Measurements from ENCODE around the gene CORT. TPM values are rescaled to one million over a fixed set of nuclear protein-coding genes. Genes with fewer than 3 reads are reported as not detected.

CORT gene
- total and polyA plus RNA-seq, 2 donors (not counting 3 experiments of a cell fraction or from before 2014, with no cell fraction given) = 0.11 TPM; not detected in 1

DNA sequence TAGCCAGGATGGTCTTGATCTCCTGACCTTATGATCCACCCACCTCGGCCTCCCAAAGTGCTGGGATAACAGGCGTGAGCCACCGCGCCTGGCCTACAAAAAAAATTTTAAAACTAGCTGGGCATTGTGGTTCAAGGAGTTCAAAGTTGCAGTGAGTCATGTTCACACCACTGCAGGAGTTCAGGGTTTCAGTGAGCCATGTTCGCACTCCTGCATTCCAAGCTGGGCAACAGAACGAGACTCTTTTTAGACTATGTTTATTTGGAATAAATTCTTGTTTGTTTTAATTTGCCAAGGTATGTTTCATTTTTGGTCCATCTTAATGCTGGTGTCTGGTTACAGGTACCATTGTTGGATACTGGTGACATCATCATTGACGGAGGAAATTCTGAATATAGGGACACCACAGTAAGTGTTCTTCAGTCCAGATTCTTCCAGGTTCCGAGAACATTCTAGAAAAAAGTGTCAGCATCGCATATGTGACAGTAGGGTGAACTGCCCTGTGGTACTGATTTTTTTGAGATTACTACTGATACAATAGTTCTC lies 47.0 kb upstream of the CORT start:
- DNase-seq (ENCODE audit: low read depth, low spot score) = no peak

DNA sequence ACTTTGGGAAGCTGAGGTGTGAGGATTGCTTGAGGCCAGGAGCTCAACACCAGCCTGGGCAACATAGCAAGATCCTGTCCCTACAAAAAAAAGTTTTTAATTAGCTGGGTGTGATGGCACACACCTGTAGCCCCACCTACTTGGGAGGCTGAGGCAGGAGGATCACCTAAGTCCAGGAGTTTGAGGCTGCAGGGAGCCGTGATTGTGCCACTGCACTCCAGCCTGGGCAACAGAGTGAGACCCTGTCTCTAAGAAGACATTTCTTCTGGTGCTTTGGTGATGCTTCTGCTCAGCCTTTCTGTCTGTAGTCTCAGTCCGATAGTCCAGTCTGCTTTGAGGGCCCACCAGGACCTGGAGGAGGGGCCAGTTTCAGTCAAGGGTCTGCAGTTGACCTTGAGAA lies 42.6 kb upstream of the CORT start:
- H4K20me1 ChIP-seq (replicated peaks; ENCODE audit: control insufficient read depth, extremely low read depth, insufficient read depth, low read length) = no peaks in the 10 kb centered on the region
- no peak overlapping the region for H3K4me3 ChIP-seq (replicated peaks in 1 of 3; ENCODE audit: insufficient read depth in 1 of 3, low read depth in 1 of 3, low read length in 3 of 3)
- peaks cover 13% of the 10 kb centered on the region for H3K79me2 ChIP-seq (ENCODE audit: control insufficient read depth, insufficient read depth, low read length)
- H3K9me3 ChIP-seq (replicated peaks; ENCODE audit: control insufficient read depth, insufficient read depth, low read length) = no peaks in the 10 kb centered on the region
- TF ChIP-seq, protein P1, sequence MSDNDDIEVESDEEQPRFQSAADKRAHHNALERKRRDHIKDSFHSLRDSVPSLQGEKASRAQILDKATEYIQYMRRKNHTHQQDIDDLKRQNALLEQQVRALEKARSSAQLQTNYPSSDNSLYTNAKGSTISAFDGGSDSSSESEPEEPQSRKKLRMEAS (IDR thresholded peaks at IDR 0.05; ENCODE audit: insufficient read depth, insufficient read length) = no peak
- TF ChIP-seq MYC (IDR thresholded peaks at IDR 0.05; ENCODE audit: low read depth, low read length) (no peak), JUN (IDR thresholded peaks at IDR 0.05; ENCODE audit: borderline replicate concordance, insufficient read depth, insufficient read length, low read depth) (no peak), GATA2 (IDR thresholded peaks at IDR 0.05; ENCODE audit: insufficient read depth, insufficient read length, low read depth, low read length) (no peak), POLR2A (IDR thresholded peaks at IDR 0.05; ENCODE audit: low read depth, low read length) (no peak), EZH2 (IDR thresholded peaks at IDR 0.05; ENCODE audit: borderline replicate concordance, low read depth, low read length, severe bottlenecking) (no peak), FOS (IDR thresholded peaks at IDR 0.05; ENCODE audit: borderline replicate concordance, insufficient read depth, low read length) (no peak), POLR2AphosphoS5 (IDR thresholded peaks at IDR 0.05; ENCODE audit: insufficient read depth, low read depth, low read length) (no peak)
- TF ChIP-seq, protein P2, sequence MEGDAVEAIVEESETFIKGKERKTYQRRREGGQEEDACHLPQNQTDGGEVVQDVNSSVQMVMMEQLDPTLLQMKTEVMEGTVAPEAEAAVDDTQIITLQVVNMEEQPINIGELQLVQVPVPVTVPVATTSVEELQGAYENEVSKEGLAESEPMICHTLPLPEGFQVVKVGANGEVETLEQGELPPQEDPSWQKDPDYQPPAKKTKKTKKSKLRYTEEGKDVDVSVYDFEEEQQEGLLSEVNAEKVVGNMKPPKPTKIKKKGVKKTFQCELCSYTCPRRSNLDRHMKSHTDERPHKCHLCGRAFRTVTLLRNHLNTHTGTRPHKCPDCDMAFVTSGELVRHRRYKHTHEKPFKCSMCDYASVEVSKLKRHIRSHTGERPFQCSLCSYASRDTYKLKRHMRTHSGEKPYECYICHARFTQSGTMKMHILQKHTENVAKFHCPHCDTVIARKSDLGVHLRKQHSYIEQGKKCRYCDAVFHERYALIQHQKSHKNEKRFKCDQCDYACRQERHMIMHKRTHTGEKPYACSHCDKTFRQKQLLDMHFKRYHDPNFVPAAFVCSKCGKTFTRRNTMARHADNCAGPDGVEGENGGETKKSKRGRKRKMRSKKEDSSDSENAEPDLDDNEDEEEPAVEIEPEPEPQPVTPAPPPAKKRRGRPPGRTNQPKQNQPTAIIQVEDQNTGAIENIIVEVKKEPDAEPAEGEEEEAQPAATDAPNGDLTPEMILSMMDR (IDR thresholded peaks at IDR 0.05; ENCODE audit: extremely low read depth in 1 of 2, insufficient read depth in 1 of 2, low read depth in 1 of 2, low read length in 2 of 2) = no peak
- dilution Hi-C loops (cut with MboI; ENCODE audit: extremely low pct_ligation_motif_present, low sequenced_read_pairs) = no loop called here
- no peak overlapping the region for H3K9ac ChIP-seq (replicated peaks; ENCODE audit: extremely low read depth, insufficient read depth, low read length)
- H3K4me1 ChIP-seq (ENCODE audit: control insufficient read depth, extremely low read depth, insufficient read depth, low read length) = peaks cover 16% of the 10 kb centered on the region
- CTCF ChIA-PET = interaction anchor here (1.7 to 2.4 kb wide), 2 partner anchors 19 to 30 kb away, joined by 4 to 7 read pairs; no protein-coding TSS in a partner anchor
- no peaks in the 10 kb centered on the region for H3K9me1 ChIP-seq (replicated peaks; ENCODE audit: control insufficient read depth, extremely low read depth, insufficient read depth, low read length)
- DNase-seq (ENCODE audit: low read depth, low spot score) (no peak), FAIRE-seq (no peak)
- H3K36me3 ChIP-seq (ENCODE audit: control insufficient read depth in 2 of 2, extremely low read depth in 1 of 2, insufficient read depth in 2 of 2, low read length in 2 of 2) = peaks cover 45 to 49% of the 10 kb centered on the region in 2 experiments
- intact Hi-C loops (cut with micrococcal nuclease) = no loop called here
- POLR2A ChIA-PET = no interaction called here
- H2AFZ ChIP-seq (ENCODE audit: low read depth, low read length) = no peak overlapping the region
- H3K27me3 ChIP-seq (ENCODE audit: control insufficient read depth in 2 of 2, insufficient read depth in 2 of 2, low read length in 2 of 2) = no peaks in the 10 kb centered on the region
- H3K4me2 ChIP-seq (ENCODE audit: insufficient read depth, low read length) = no peak overlapping the region
- no peak overlapping the region for H3K27ac ChIP-seq (ENCODE audit: insufficient read depth, low read depth, low read length)
- BruUV-seq (replicated peaks) = no TSS peak

More for the DNA sequence above, 47.0 kb upstream of the CORT start:
- CTCF ChIA-PET = interaction anchor here (1.3 to 3.3 kb wide), 2 partner anchors 13 to 25 kb away, joined by 7 to 21 read pairs; no protein-coding TSS in a partner anchor
- no peaks in the 10 kb centered on the region for H4K20me1 ChIP-seq (replicated peaks; ENCODE audit: control insufficient read depth, extremely low read depth, insufficient read depth, low read length)
- TF ChIP-seq JUN (IDR thresholded peaks at IDR 0.05; ENCODE audit: borderline replicate concordance, insufficient read depth, insufficient read length, low read depth) = no peak
- TF ChIP-seq, protein P1 (IDR thresholded peaks at IDR 0.05; ENCODE audit: insufficient read depth, insufficient read length) = no peak
- H3K9me3 ChIP-seq (replicated peaks; ENCODE audit: control insufficient read depth, insufficient read depth, low read length) = no peaks in the 10 kb centered on the region
- H3K27me3 ChIP-seq (ENCODE audit: control insufficient read depth in 2 of 2, insufficient read depth in 2 of 2, low read length in 2 of 2) = no peaks in the 10 kb centered on the region
- H3K36me3 ChIP-seq (ENCODE audit: control insufficient read depth in 2 of 2, extremely low read depth in 1 of 2, insufficient read depth in 2 of 2, low read length in 2 of 2) = peaks cover 21 to 24% of the 10 kb centered on the region in 2 experiments
- H2AFZ ChIP-seq (ENCODE audit: low read depth, low read length) = no peak overlapping the region
- H3K9me1 ChIP-seq (replicated peaks; ENCODE audit: control insufficient read depth, extremely low read depth, insufficient read depth, low read length) = no peaks in the 10 kb centered on the region
- H3K4me1 ChIP-seq (ENCODE audit: control insufficient read depth, extremely low read depth, insufficient read depth, low read length) = peaks cover 38% of the 10 kb centered on the region
- H3K27ac ChIP-seq (ENCODE audit: insufficient read depth, low read depth, low read length) = peak overlapping the region; percentile 64
- dilution Hi-C loops (cut with MboI; ENCODE audit: extremely low pct_ligation_motif_present, low sequenced_read_pairs) = no loop called here
- H3K79me2 ChIP-seq (ENCODE audit: control insufficient read depth, insufficient read depth, low read length) = peaks cover 43% of the 10 kb centered on the region
- intact Hi-C loops (cut with micrococcal nuclease) = no loop called here
- no peak for FAIRE-seq
- H3K4me3 ChIP-seq (replicated peaks in 1 of 3; ENCODE audit: insufficient read depth in 1 of 3, low read depth in 1 of 3, low read length in 3 of 3) = no peak overlapping the region
- H3K4me2 ChIP-seq (ENCODE audit: insufficient read depth, low read length) = no peak overlapping the region
- POLR2A ChIA-PET = interaction anchor here (0.9 to 1.3 kb wide), 2 partner anchors 12 to 14 kb away, joined by 3 to 5 read pairs; no protein-coding TSS in a partner anchor
- H3K9ac ChIP-seq (replicated peaks; ENCODE audit: extremely low read depth, insufficient read depth, low read length) = no peak overlapping the region
- TSS peak; percentile 36 for BruUV-seq (replicated peaks)

Measured in endothelial cell of umbilical vein (primary cell).